NCI-H2081 treated with DMSO at 0.1 percent for 48 hours (cell line): ENCODE results near the gene ZNF33B.
"Not testable (repeated sequence)": the region's sequence is repeated elsewhere in the genome, so short reads cannot be mapped to it uniquely, and the experiment has no call there.

Experiments
- DNase-seq: peaks from one replicate; lab custom pipeline; 2025; lab: John Stamatoyannopoulos, UW

The ZNF33B gene

DNA sequence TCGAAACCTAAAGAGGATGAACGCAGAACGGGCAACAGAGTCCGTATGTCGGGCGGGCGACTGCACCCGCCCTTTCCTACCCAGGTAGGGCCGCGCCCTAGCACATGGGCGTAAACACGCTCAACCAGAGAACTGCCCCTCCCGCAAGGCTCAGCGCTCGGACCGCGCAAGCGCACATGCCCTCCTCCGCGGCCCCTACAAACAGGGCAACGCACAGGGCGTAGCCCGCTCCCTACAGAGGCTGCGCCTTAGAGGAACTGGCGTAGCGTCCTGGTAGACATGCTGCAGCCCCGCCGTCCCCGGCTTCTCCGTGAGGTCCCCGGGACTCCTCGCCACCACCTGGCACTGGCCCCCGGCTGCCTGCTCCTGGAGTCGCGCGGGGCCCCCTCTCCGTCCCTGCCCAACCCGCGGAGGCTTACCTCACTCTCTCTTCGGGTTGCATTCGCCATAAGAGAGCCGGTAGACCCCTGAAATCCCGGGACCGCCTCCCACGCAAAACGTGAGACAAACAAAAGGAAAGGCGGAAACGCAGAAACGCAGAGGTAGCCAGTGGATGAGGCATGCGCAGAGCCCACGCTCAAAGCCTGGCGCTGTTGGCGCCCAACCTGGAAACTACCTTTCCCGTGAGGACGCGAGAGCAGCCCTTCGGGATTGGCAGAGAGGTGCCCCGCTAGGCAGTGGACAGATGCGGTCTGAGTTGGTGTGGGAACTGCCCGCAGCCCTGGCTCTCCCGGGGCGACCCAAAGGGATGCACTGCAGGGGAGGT is at the start of gene ZNF33B:
TSS of gene ZNF33B (minus strand) at position 516 of the 766 bp plus-strand sequence. CDS start 1,642 bp downstream, outside the sequence.
- peak; percentile 72 for DNase-seq

DNA sequence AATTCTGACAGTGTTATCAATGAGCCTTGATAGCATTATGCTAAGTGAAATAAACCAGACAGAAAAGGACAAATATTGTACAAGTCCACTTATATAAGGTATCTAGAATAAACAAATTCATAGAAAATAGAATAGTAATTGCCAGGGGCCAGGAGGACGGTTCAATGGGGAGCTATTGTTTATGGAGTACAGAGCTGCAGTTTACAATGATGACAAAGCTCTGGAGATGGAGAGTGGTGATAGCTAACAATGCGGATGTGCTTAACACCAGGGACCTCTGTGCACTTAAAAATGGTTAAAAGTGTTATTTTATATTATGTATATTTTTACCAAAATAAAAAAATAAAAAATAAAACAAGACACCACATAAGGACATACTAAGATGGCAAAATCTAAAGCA is 46.1 kb upstream of the ZNF33B start:
- no peak for DNase-seq

DNA sequence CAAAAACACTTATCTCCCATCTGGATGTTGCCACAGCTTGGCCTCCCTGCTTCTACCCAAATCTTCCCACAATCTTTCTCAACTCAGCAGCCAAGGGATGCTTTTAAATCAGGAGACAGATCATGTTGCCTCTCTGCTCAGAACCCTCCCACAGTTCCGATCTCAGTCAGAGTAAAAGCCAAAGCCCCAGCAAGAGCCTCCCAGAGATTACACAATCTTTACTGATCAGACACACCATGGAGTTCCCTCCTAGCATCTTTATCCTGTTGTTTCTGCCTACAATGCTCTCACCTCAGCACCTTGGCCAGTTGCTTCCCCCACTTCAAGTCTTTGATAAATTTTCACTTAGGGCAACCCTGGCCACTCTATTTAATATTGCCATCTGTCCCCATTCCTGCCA is 41.9 kb upstream of the ZNF33B start:
- no peak for DNase-seq

DNA sequence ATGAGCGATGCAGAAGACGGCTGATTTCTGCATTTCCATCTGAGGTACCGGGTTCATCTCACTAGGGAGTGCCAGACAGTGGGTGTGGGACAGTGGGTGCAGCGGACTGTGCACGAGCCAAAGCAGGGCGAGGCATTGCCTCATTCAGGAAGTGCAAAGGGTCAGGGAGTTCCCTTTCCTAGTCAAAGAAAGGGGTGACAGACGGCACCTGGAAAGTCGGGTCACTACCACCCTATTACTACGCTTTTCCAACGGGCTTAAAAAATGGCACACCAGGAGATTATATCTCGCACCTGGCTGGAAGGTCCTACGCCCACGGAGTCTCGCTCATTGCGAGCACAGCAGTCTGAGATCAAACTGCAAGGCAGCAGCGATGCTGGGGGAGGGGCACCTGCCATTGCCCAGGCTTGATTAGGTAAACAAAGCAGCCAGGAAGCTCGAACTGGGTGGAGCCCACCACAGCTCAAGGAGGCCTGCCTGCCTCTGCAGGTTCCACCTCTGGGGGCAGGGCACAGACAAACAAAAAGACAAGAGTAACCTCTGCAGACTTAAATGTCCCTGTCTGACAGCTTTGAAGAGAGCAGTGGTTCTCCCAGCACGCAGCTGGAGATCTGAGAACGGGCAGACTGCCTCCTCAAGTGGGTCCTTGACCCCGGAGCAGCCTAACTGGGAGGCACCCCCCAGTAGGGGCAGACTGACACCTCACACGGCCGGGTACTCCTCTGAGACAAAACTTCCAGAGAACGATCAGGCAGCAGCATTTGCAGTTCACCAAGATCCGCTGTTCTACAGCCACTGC is 27.0 kb upstream of the ZNF33B start:
- not testable (repeated sequence) for DNase-seq

DNA sequence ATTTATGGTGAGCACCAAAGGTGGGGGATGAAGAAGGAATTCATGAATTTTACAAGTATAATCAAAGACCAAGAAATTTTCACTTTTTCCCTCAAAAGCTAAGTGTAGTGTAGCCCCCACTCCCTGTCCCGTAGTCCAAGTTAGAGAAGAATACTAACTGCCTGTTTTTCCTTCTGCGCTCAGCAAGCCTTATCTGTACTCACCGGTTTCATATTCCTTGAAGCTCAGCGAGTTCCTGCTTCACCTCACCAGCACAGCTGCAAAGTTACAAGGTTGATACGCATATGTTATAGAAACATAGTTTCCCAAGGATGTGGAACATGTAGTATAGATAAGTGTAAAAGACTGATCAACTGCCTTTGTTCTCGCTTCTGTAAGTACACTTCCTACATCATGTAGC is 16.0 kb upstream of the ZNF33B start:
- no peak for DNase-seq

DNA sequence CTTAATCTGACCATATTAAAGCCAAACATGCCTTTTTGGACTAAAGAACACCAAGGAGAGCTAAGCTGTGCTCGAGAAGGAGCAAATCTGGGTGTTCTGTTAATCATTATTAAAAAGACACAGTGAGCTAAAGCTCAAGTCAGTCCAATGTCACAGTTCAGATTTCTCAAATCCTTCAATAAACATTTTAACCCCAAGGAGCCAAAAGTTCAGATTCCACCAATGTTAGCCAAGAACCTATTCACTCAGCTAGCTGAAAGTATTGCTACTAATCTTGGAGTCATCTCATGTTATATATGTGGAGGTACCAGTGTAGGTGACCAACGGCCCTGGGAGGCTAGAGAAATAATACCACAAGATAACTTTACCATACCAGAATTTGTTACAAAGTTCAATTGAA is 14.5 kb upstream of the ZNF33B start:
- no peak for DNase-seq

DNA sequence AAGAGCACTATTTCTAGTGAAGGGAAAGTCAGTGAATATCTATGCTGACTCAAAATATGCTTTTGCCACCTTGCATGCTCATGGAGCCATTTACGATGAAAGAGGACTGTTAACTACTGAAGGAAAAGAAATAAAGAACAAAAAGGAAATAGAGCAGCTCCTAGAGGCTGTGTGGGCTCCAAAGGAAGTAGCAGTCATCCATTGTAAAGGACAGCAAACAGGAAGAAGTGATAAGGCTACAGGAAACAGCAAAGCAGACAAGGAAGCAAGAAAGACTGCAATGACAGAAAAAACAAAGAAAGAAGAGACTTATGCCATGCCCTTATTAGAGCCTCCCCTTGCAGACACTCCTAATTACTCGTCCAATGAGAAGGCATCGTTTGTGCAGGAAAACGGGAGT is 12.0 kb upstream of the ZNF33B start:
- DNase-seq, result no peak

DNA sequence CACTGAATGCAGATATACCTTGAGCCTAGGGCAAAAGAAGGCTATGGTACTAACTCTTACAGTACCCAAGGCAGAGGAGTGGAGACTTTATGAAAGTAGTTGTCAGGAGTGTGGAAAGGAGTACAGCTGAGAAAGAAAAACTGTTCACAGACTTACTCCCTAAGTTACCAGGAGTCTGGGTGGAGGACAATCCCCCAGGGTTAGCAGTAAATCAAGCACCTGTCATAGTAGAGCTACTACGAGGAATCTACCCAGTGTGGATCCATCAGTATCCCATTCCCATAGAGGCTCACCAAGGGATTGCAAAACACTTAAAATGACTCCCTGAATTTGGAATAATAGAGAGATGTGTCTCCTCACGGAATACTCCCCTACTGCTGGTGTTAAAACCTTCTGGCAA is 10.1 kb upstream of the ZNF33B start:
- no peak for DNase-seq

DNA sequence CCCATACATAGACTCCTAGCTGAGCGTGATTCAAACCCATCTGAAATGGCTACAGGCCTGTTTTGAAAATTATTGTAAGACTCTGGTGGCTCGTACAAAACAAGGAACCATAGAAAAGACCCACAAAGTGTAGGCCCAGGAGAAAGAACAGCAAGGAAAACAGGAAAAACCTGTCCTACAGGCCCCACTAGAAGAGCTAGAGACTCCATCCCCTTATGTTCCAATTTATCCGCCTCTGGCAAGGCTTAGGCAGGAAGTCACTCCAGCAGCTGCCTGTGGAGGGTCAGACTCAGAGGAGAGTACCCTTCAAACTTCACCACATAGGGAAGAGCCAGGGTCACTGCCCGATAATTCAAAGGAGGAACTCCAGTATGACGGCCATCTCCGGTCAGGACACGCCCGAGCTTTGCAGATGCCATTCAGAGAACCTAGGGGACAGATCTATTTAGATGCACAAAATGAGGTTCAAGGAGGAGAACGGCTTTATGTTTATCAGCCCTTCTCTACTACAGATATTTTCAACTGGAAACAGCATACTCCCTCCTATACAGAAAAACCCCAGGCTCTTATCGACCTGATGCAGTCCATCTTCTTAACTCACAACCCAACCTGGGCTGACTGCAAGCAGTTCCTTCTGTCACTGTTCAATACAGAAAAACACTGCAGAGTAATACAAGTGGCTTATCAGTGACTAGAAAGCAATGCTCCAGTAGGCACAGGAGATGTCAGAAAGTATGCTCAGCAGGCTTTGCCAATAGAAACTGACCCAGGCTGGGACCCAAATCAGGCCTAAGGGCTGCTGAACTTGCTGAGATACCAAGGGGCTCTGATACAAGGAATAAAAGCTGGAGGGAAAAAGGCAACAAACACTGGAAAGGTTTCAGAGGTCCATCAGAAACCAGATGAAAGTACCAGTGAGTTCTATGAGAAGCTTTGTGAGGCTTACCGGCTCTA is 8.6 kb upstream of the ZNF33B start:
- DNase-seq, result no peak

DNA sequence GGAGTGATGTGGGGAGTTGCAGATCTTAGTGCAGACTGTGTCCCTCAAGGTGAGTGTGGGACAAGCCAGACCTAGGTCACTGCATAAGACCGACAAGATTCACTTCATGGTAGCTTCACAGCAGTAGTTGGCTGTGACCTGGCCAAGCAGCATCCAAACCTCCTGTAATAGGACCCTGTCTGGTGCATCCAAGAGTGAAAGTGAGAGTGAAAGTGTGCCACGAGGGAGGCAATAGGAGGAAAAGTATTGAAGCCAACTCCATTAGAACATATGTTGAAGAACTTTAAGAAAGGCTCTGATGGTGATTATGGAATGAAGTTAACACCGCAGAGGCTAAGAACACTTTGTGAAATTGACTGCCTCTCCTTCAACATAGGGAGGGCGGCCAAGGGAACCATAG is 7.8 kb upstream of the ZNF33B start:
- no peak for DNase-seq

DNA sequence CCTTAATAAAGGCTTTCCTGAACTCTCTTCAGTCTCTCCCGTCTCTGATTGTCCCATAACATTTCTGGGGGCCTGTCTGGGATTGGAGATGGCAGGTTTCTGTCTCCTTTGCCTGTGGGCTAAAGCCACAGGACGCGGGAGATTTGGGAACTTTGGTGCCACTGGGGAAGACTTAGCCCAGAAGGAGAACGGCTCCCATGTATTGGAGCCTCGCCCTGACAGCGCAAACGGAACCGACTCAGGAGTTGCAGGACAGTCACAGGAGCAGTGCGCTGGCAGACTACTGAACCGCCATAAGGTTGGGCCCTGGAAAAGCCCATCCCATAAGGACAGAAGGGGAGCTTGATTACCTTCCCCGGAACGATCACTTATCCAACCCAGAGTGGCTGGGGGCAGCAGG is 7.1 kb upstream of the ZNF33B start:
- DNase-seq, result no peak

DNA sequence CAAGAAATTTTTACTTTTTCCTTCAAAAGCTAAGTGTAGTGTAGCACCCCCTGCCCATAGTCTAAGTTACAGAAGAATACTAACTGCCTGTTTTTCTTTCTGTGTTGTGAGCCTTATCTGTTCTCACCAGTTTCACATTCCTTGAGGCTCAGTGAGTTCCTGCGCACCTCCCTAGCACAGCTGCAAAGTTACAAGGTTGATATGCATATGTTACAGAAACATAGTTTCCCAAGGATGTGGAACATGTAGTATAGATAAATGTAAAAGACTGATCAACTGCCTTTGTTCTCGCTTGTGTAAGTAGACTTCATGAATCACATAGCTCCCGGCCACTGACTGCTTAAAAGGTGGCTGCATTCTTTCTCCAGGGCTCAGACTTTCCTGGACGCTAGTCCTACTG is 6.7 kb upstream of the ZNF33B start:
- no peak for DNase-seq

DNA sequence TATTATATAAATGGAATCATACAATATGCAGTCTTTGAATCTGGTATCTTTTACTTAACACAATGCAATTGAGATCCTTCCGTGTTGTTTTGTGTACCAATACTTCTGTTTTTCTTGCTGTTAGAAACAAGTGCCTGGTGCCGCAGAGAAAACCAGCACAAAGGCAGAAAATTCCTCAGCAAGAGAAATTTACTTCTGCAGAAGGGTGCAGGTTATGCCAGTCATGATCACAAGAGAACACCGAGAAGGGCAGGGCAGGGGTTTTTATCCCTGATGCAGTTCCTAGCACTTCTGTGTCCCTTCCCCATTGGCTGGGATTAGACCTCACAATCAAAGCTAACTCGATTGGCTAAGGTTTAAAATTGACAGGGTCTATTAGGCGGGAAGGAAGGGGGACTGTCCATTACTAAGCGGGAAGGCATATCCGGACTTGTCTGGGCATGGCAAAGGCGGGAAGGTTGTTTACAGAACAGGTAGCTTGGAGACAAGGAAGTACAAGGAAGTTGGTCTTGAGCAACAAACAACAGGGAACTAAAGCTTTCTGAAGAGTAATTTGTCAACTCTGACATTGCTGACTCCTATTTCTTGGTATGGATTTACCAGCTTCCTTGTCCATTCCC is 2.4 kb upstream of the ZNF33B start:
- DNase-seq, result no peak

DNA sequence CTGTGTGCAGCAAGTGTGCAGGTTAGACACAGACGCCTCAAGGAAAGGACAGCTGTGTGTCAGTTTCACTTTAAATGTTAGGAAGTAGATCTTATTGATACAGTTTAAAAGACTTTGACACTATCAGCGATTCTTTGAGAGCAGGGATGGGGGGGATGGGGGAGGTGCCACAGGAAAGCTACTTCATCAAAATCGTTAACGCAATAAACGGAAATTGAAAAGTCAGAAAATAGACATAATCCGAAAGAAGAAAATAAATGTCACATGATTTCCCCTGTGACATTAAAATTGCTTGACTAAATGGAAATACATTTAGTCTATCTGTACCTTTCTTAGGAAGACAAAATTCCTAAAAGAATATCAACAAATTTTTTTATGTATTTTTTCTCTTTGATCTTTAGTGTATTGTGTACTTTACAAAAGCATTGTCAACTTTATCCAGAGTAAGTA is 476 bp upstream of the ZNF33B start:
- no peak for DNase-seq

DNA sequence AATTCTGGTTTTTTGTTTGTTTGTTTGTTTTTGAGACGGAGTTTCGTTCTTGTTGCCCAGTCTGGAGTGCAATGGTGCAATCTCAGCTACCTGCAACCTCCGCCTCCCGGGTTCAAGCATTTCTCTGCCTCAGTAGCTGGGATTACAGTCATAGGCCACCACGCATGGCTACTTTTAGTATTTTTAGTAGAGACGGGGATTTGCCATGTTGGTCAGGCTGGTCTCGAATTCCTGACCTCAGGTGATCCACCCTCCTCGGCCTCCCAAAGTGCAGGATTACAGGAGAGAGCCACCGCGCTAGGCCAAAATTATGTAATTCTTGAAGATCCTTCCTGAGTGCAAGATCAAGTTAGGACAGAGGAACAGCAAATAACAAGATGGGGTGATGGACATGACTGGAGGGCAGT is 719 bp downstream of the ZNF33B start:
- DNase-seq, result no peak

DNA sequence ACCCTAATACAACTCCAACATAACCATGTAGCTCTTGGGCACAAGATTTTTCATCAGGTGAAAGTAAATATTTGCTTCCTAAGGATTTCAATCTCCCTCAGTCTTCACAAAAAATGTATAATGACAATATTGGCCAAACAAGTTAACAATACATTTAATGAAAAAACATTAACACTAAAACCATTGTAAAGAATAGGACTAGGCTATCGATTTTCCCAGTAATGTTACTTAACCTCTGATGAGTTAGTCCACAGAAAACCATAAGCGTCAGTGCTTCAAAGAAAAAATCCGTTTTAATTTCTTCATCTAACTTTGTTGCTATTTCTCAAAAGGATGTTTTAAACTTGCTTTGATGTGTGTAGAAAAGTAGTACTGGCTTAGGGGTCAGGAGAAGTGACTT is 1.2 kb downstream of the ZNF33B start:
- DNase-seq, result no peak

DNA sequence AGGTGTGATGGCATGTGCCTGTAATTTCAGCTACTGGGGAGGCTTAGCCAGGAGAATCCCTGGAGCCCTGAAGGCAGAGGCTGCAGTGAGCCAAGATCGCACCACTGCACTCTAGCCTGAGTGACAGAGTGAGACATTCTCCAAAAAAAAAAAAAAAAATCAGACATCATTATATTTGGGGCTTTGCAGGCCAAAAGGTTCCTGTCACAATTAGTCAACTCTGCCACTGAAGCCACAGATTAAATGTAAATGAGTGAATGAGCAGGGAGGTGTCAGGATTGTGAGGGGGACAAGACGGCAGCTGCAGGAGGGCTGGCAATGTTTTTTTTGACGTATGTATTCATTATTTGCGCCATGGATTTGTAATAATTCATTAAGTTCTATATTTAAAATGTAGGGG is 3.3 kb downstream of the ZNF33B start:
- DNase-seq, result no peak

DNA sequence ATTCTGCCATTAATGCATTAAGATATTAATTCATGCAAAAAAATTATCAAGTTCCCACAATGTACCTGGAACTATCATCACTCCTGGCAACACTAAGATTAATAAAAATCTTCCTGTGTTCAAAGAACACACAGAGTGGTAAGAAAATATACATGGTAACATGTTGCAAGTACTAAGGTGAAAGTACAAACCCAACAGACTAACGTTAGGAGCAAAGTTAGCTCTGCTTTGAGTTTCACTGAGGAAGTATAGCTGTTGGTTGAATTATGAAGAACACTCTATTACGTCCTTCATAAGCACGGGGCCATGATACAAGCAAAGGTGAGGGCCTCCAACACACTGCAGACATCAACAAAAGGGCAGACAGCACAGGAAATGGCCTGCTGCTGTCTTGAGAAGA is 5.8 kb downstream of the ZNF33B start:
- DNase-seq, result no peak

DNA sequence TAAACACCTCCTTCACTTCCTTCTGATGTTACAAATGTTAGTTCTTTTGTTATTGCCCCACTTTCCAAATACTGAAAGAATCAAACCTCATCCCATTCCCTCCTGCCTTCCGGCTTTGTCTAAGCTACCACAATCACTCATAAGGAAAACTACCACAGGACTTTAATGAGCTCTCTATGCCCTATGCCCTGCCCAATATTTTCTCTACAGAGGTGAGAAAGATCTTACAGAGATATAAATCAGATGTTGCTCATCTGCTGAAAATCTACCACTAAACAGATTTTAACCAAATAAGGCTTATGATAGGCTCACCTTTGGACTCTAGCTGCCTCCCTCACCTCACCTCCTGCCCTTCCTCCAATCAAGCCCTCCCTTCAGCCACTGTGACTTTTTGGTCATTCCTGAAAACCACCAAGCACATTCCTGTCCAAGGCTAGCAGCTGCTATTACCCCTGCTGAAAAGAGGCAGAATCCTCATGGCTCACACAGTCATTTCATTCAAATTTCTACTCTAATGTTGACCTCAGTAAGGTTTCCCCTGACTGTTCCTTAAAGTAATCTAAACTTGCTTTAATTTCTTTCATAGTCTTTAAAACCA is 7.7 kb downstream of the ZNF33B start:
- DNase-seq, result no peak

DNA sequence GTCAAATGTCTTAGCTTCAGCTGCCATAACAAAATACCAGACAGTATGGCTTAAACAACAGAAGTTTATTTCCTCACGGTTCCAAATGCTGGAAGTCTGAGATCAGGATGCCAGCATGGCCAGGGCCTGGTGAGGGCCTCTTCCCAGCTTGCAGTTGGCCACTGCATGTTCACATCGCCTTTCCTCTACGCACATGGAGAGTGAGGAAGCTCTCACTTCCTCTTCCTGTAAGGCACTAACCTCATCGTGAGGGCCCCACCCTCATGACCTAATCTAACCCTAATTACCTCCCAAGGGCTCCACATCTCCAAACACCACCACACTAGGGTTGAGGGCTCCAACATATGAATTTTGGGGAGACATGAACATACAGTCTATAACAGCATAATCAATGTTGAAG is 14.4 kb downstream of the ZNF33B start:
- no peak for DNase-seq

DNA sequence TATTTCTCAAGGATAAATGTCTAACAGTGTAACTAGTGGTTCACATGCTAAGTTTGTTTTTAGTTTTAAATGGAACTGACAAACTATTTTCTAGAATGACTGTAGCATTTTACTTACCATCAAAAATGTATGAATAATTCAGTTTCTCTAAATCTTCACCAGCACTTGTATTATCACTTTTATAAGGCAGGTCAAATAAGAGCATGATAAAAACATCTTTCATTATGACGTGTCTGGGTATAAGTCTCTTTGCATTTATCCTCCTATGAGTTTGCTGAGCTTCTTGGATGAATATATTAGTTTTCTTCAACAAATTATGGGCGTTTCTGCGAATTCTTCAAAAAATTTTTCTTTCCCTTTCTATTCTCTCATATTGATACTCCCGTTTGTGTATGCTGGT is 19.9 kb downstream of the ZNF33B start:
- DNase-seq, result no peak
